Measurements from ENCODE around the gene IGFBP1. TPM values are rescaled to one million over a fixed set of nuclear protein-coding genes. Genes with fewer than 3 reads are reported as not detected.

Gene IGFBP1
- total and polyA plus RNA-seq, 2 of the 13 experiments (the other 11 are each of a cell fraction or from before 2014, with no cell fraction given), result 5.4 to 885 TPM

- TF ChIP-seq TRIM22 (IDR thresholded peaks at IDR 0.05) (no peak), REST (IDR thresholded peaks at IDR 0.05; ENCODE audit: borderline replicate concordance in 1 of 2, low read depth in 1 of 2, low read length in 2 of 2) (peak in 1 of 2 experiments; percentile 79; a peak in 2 of 4 replicates), HMG20B (CRISPR knock-in tag; conservative IDR thresholded peaks at IDR 0.05) (peak; percentile 87), ZNF235 (CRISPR knock-in tag; IDR thresholded peaks at IDR 0.05; ENCODE audit: borderline replicate concordance) (peak; percentile 35; the same call in 1 of the 2 replicates), ARID4A (CRISPR knock-in tag; IDR thresholded peaks at IDR 0.05; ENCODE audit: borderline replicate concordance) (peak; percentile 79; the same call in 1 of the 2 replicates), ZNF674 (CRISPR knock-in tag; IDR thresholded peaks at IDR 0.05; ENCODE audit: low read depth) (no peak), FUBP1 (CRISPR knock-in tag; IDR thresholded peaks at IDR 0.05; ENCODE audit: borderline replicate concordance) (peak; percentile 77; the same call in 1 of the 2 replicates), GTF3A (CRISPR knock-in tag; conservative IDR thresholded peaks at IDR 0.05) (no peak), ERF (CRISPR knock-in tag; IDR thresholded peaks at IDR 0.05) (peak; percentile 95; the same call in 1 of the 2 replicates), TCF12 (IDR thresholded peaks at IDR 0.05) (no peak), TCF12 (CRISPR knock-in tag; IDR thresholded peaks at IDR 0.05) (peak; percentile 100), SAP130 (CRISPR knock-in tag; IDR thresholded peaks at IDR 0.05; ENCODE audit: low read depth) (peak; percentile 89), ZMAT5 (CRISPR knock-in tag; IDR thresholded peaks at IDR 0.05; ENCODE audit: borderline replicate concordance, low read depth) (0 out of 2 replicates have a peak, but pooled peaks have one; percentile 62), HOXD1 (CRISPR knock-in tag; IDR thresholded peaks at IDR 0.05) (peak; percentile 95; the same call in 1 of the 2 replicates), NFYC (CRISPR knock-in tag; IDR thresholded peaks at IDR 0.05) (peak; percentile 29; the same call in 1 of the 2 replicates), DBP (CRISPR knock-in tag; IDR thresholded peaks at IDR 0.05; ENCODE audit: not compliant biosample characterization) (peak; percentile 54)
Measured at GRCh38 chr7:45885264-45885882, 2.9 kb upstream of the IGFBP1 start (continued).

All from HepG2 (cell line).